SK-N-DZ (cell line): ENCODE results near the gene MAL.

Source experiments
- DNase-seq: peaks from one replicate; pipeline ENCODE4 v3.0.0-alpha.2; 2015; ENCODE audit warnings: low spot score

Gene MAL

DNA sequence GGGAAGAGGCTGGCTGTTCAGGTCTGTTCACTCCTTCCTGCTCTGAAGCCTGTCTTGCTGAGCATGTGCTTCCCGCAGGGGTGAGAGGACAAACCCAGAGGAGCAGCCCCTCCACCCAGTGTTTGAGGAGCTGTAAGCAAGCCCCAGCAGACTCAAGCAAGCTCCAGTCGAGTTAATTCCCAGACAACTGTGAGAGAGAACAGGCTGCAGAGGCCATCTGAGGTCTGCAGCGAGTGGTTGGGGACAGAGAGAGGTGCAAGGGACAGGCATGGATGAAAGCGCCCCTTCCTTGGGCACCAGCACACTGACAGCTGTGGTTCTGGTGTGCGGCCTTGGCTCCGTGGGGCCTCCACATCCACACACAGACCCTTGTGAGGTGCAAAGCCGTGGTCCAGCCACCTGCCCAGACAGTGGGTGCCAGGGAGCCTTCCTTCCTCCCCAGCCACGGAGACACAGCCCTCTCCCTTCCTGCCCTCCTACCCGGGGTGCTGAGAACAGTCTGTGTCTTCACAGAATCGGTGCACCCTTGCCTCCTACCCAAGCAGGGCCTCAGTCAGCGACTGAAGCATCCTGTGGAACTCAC, 36.2 kb downstream of the MAL start:
- DNase-seq = no peak

DNA sequence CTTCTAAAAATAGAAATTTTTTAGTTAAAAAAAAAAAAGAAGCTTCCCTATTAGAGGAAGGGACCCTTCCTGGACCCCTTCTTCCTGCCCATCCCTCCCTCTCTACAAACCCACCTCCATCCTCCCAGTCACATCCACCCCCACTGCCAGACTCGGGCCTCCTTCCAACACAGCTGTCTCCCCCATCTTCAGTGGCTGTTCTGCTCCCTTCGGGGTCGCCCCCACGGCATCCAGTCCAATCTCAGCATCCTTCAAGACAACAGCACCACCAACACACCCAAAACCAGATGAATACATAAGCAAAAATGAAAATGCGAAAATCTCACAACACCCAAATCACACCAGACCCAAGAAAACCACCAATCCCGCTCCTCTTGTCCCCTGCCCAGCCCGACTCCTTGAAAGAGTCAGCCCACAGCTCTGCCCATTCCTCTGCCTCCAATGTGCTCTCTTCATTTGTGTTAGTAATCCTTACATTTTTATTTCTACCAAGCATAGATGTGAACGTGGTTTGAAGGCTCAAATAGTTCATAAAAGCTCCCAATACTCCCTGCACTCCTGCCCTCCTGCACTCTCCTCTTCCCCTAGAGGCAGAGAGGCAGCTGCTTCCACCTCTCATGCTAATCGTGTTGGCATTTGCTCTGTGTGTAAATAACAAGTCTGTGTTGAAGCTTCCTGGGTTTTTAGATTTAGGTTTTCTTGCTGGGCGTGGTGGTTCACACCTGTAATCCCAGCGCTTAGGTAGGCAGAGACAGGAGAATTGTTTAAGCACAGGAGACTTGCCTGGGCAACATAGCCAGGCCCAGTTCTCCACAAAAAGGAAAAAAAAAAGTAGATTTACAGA, 37.0 kb downstream of the MAL start:
- no peak for DNase-seq

DNA sequence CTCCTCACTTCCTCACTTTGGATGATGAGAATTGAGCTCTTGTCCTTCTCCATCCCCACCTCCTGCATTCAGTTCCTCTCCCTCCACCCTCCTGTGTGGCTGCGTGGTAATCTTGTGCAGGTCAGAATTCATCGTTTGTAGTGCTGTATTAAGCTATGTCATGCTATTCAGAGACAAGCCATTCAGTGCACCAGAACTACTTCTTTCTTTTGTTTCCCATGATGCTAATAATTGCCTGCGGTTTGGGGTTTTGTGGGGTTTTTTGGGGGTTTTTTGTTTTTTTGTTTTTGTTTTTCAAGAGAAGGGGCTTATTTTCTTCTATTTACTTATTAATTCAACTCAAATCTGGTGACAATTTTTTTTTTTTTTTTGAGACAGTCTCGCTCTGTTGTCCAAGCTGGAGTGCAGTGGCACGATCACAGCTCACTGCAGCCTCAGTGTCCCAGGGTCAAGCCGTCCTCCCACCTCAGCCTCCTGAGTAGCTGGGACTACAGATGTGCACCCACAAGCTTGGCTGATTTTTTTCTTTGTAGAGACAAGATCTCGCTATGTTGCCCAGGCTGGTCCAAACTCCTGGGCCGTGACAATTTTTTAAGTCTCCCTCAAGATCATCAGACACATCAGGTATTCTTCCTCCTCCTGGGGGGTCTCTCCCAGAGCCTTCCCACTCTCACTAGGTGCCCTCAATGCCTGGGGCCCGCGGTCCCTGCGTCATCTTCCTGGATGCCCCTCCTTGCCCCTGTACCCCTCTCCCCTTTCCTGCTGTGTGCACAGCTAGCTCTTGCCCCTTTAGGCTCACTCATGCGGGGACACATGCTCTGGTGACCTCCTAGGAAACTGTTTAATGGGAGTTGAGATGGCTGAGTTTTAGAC, 37.8 kb downstream of the MAL start:
- DNase-seq = no peak

DNA sequence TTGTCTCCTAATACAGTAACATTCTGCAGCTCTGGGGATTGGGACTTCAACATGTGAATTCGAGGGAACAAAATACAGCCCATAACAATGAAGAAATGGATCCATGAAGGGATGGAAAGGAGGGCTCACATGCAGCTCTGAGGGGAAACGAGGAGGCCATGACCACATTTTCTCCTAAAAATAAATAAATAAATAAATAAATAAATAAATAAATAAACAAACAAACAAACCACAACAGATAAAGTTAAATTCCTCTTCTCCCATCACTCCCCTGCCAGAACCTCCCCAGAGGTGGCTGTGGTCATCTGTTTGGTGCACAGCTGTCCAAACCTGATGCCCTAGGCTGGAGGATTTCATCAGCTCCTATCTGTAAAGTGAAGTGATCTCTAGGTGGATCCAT, 42.7 kb downstream of the MAL start:
- DNase-seq = no peak

DNA sequence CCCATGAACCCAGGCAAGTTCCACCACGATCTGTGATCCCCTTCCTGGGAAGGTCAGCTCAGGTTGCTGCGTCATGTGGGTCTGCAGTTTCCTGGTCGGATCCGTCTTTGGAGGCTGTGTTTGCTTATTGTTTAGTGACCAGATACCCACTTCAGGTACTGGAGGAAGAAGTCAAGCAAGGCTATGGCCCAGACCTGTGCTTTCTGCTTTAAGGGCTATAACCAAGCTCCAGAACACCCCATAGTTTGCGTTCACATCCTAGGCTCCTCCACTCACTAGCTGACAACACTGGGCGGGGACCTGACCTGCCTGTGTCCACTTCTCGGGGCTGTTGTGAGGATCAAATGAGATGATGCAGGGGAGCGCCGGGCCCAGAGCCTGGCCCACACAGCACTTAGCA, 44.0 kb downstream of the MAL start:
- DNase-seq = no peak

DNA sequence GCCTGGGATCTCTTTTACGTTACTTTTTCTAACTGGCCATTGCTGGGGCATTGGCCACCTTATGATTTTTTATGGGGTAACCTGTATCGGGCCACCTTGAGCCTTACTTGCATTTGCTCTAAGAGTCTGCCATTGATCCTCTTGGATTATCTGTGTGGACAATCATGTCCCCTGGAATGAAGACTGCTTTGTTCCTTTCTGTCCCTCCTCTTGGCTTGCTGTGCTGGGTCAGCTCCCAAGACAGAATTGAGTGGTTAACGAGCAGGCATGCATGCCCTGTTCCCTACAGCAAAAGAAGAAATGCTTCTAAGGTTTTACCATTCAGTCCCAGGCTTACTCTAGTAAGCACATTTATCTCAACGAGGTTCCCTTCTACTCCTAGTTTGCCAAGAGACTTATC, 46.3 kb downstream of the MAL start:
- no peak for DNase-seq

DNA sequence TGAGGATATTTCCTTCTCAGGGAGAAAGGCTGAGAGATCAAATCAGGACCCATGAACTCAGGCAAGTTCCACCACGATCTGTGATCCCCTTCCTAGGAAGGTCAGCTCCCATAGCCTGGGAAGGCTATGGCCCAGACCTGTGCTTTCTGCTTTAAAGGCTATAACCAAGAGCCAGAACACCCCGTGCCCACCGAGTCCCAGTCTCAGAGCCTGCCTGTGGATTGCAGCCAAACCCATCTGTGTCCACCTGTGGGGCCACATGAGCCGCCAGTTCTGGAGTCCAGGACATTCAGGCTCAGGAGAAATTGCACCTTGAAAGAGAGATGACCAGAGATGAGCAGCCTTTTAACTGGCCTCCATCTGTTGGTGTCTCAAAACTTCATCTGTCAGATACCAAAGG, 46.9 kb downstream of the MAL start:
- no peak for DNase-seq

DNA sequence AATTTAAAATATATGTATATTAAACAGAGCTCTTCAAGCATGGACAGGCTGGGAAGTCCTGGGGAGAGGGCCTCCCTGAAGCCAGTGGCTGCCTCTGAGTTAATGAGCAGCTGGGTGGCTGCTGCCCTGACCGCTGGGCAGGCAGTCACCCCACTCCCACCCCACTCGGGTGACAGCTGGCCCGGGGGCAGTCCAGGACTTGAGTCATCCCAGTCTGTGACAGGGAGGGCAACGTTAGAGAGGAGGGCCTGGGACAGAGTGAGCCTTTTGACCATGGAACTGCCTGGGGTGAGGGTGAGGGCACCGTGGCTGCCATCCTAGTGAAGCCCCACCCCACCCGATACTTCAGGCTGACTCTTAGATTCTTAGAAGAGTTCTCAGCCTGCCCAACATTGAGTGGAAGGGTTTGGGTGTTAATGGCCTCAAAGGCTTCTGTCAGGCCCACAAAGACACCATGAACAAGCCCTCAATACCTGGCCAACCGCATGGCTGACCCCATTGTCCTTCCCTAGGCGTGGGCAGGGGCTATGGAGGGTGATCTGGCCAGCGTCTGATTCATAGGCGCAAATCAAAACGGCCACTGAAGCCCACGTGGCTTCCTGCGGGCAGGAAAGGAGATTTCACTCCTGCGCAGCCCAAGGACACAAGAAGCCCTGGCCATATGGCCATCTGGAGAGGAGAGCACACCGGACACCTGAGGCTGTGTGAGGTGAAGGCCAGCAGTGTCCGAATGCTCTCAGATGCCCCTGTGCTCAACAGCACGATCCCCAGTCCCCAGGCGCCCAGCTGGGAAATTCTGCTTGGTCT, 48.6 kb downstream of the MAL start:
- DNase-seq = no peak

DNA sequence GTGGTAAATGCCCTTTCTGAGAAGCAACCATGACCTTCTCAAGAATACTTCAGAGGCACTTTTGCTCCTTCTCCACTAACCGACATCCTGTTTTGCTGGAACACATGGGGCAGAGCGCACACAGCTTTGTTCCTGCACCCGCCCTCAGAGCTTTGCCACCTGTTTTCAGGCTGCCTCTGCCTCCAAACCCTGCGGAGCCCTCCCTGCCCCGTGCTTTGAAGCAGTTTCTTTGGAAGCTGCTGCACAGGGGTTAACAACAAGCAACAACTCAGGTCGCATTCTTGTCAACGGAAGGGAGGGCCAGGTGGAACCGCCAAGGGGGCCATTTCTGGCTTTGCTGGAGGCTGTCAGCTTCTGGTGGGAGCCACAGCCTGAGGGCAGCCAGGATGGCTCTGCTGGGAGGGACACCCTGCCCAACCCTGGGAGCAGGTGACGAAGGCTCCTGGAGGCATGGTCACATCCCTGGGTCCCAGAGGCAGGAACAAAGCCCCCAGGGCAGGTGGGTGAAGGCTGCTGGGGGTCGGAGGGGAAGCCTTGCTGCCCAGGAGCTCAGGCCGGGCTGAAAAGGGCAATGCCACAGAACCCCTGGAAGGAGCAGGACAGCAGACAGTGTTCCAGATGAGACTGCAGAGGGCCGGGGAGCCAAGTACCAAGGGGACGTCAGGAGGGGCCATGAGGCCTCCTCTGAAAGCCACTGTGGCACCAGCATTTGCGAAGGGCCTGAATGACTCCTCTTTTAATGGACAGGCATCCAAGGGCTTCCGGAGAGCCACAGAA, 49.3 kb downstream of the MAL start:
- DNase-seq = no peak

DNA sequence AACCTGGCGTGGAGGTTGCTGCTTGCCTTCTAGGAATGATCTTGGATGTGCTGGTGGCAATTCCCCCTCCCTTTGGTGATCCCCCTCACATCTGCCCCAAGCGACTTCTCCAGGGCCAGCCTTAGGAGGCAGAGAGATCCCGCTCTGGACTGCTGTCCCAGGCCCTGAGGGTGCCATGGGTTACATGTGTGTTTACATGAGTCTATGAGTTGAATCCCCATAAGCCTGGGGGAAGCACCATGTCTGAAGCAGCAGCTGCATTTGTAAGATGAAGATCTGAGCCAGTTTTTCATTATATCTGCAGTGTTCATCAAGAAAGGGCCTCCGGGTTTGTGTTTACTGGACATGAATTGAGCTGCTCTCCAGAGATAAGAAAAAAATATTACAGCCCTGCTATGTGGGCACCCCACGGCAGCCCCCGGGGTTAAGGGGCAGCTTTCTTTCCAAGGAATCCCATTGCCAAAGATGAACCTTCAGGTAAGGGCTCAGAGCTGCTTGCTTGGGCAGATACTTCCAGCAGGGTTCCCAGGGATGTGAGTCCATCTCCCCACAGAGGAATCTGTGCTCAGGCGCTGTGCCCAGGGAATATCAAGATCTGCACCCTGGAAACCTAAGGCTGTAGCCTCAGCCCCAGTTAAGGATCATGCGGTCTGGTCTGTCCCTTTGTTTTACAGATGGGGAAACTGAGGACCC, 50.1 kb downstream of the MAL start:
- no peak for DNase-seq

DNA sequence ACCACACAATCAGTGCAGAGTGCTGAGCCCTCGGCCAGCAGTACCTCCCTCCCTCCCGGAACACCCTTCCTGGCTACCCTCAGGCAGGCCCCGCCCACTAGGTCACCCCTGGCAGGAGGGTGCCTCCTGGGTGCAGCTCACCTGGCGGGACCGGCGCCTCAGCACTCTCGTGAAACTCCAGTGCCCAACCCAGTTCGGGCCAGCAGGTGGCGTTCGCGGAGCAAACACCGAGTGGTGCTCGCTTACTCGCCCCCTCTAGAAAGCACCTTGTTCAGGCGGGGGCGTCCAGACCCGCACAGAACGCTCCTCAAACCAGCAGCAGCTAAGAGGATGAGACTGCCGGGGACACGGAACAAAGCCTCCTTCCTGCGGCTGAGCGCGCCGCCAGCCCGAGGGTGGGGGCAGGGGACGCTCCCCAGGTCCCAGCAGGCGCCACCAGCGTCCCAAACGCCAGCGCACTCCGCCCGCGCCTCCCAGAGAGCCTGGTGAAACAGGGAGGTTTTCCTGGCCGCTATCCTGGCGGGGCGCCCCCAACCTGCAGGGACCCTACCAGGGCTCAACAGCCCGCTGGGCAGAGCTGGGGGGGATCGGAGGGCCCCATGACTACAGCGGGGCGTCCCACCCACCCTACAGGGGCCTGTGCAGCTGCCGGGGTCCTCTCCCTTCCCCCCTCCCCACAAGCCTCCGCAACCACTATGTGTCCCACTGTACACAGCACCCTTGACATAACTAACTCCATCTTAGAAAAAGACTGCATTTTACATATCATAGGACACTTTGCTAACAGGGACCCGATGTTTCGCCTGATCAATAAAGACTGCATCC, 51.4 kb downstream of the MAL start:
- DNase-seq = peak; percentile 68

DNA sequence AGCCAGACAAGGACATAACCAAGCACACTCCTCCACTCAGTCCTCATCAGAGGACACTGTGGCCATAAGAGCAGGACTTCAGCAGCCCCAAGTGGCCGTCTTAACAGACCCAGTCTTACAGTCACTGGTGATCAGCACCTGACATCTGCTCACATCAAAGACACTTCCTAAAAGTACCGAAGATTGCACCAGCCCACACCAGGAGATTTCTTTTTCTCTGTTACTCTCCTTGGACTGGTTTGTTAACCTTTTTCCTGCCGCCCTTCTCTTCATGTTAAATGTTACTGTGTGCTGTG, 52.0 kb downstream of the MAL start:
- no peak for DNase-seq

DNA sequence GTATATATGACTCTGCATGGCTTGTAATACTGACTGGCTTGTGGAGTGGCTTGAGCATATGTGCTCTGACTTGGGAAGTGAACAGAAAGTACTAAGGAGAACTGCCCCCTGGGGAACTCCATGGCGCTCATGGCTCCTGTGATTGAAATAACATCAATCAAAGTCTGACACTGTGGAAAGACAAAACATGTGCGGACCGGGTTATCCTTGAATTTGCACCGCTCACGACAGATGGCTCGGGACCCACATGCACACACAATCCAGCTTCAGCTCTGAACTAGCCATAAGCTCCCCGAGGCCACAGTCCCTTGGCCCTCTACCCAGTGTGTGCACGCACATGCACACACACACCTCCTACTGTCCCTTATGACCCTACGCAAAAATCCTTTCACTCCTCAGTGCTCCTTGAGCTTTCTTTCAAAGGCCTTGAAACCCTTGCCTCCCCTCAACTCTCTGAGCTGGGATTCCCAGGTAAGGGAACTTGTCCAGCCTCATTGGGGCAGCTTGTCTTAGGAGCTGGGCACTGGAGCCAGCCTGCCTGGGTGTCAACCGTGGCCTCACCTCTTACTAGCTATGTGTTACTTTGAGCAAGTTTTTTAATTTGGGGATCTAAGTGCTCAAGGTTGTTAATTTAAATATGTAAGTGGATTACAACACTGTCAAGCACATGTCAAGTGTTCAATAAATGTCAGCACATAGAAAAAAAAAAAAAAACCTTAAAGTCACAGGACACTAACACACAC, 52.5 kb downstream of the MAL start:
- DNase-seq = no peak

DNA sequence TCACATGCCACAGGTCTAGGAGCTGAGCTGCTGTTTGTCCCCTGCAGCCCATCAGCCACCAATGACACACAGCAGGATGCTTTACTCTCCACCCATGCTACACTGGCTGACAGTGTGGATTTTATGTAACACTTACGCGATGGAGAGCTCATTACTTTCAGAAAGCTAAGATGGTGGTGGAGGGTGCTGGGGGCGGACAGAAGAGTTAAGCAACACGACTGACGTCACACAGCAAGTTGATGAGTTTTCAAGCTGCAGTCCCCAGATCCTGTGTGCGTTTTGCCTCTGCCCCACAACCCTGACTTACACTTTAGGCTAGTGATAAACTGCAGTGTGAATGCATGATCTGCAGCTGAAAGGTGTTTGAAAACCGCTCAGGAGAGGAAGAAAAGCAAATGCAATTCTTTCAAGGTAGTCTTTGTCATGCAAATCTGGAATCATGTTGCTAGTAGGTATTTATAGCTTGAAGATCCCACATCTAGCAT, 53.7 kb downstream of the MAL start:
- DNase-seq = no peak

DNA sequence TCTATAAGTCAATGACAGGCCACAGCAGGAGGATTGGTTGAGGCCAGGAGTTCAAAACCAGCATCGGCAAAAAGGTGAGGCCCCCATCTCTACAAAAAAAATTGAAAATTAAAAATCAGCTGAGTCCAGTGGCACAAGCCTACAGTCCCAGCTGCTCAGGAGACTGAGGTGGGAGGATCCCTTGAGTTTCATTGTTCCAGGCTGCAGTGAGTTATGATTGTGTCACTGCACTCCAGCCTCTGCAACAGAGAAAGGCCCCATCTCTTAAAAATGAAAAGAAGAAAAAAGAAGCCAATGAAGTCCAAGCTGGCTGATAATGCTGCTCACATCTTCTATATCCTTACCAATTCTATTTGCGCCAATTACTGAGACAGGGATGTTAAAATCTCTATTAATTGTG, 57.0 kb downstream of the MAL start:
- DNase-seq = no peak

DNA sequence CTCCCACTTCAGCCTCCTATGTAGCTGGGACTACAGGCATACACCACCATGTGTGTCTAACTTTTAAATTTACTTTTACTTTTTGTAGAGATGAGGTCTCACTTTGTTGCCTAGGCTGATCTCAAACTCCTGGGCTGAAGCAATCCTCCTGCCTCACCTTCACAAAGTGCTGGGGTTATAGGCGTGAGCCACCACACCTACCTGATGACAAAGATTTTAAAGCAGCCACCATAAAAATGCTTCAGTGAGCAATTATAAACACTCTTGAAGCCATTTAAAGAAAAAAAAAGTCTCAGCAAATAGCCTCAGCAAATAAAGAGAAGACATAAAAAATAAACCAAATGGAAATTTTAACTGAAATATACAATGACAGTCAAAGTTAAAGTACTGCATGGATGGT, 60.5 kb downstream of the MAL start:
- DNase-seq = no peak

DNA sequence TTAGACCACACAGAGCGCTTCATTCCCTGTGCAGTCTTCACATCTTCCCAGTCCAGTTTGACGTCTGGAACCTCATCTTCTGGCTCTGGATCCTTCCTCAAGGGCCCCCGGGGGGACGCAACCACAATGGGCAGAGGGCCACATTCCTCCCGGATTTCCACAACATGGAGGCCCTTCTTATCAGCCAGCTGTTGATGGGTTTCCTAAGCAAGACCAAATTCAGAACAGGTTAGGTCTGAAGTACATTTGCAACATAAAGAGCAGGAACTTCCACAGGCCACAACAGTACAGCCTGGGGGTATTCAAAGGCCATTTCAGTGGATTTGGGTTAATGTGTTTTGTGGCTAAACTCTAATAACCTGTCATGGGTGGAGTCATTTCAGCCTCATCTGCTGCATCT, 61.9 kb downstream of the MAL start:
- no peak for DNase-seq

DNA sequence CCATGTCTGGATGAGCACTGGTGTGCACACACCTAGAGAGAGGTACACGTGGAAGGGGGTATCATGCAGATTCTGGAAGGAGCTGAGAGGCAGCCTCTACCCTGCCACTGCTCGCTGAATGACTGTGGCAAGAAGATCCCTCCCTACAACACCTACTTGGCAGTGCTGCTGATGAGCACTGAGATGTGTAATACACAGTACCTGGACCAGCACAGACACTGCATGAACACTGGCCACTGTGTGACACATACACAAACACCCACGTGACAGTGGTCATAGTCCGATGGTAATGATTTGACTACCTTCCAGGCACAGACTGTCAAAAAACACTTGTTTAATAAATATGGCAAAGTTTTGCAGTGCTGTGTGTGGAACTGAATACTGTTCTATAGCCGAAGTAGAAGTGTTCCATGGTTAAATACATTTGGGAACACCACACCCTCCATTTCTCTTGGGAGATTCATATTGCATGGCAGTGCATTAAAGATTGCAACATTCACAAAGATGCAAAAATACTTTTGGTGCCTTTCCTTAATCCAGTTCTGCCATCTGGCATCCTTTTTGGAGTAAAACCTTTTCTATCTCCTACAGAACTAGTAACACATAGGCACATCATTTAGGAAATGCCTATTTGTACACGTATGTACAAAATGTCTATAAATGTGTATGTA, 66.5 kb downstream of the MAL start:
- DNase-seq = no peak
